GM23338 (cell line): ENCODE measurements around the gene STIM2. TPM values are rescaled to one million over a fixed set of nuclear protein-coding genes. Genes with fewer than 3 reads are reported as not detected.

Experiments used
- ATAC-seq: fragments of 200-7000 bp; cut with Tn5 transposase; 3 replicates; pipeline ENCODE4 v1.9.1; 2020
- DNase-seq: peaks from one replicate; pipeline ENCODE4 v3.0.0-alpha.2; 2015; ENCODE audit warnings: low spot score
- H2AFZ ChIP-seq: fragments of 200-600 bp; sonication (generic); 2 replicates; pipeline ENCODE4 v1.8.0; 2016; ENCODE audit warnings: antibody characterized with exemption, mild to moderate bottlenecking, moderate library complexity
- H3F3A ChIP-seq: fragments of 200-600 bp; sonication (generic); replicated peaks from 2 replicates; pipeline ENCODE4 v1.8.0; 2017; ENCODE audit warnings: antibody characterized with exemption, mixed run types, low read depth
- H3K27ac ChIP-seq: fragments of 200-600 bp; sonication (generic); 2 replicates; pipeline ENCODE4 v1.6.1; 2016; ENCODE audit warnings: low read depth
- H3K27me3 ChIP-seq: fragments of 200-600 bp; sonication (generic); 2 replicates; pipeline ENCODE4 v1.8.0; 2016; ENCODE audit warnings: mild to moderate bottlenecking, mixed run types, moderate library complexity; ENCODE audit not compliant: insufficient read depth
- H3K36me3 ChIP-seq: fragments of 200-600 bp; sonication (generic); 2 replicates; pipeline ENCODE4 v1.8.0; 2016; ENCODE audit warnings: mild to moderate bottlenecking; ENCODE audit not compliant: insufficient read depth
- H3K4me1 ChIP-seq: fragments of 200-600 bp; sonication (generic); 2 replicates; pipeline ENCODE4 v1.8.0; 2016; ENCODE audit warnings: mild to moderate bottlenecking, moderate library complexity; ENCODE audit not compliant: insufficient read depth
- H3K4me2 ChIP-seq: fragments of 200-600 bp; sonication (generic); 2 replicates; pipeline ENCODE4 v1.7.1; 2017; ENCODE audit warnings: mixed run types
- H3K4me3 ChIP-seq: fragments of 200-600 bp; sonication (generic); 2 replicates; pipeline ENCODE4 v1.6.1; 2016; ENCODE audit warnings: mixed run types
- H3K79me2 ChIP-seq: fragments of 200-600 bp; sonication (generic); replicated peaks from 2 replicates; pipeline ENCODE4 v1.8.0; 2017; ENCODE audit warnings: mild to moderate bottlenecking; ENCODE audit not compliant: insufficient read depth
- H3K9me2 ChIP-seq: fragments of 200-600 bp; sonication (generic); 2 replicates; pipeline ENCODE4 v1.8.0; 2017; ENCODE audit not compliant: insufficient read depth
- H4K20me1 ChIP-seq: fragments of 200-600 bp; sonication (generic); replicated peaks from 2 replicates; pipeline ENCODE4 v1.8.0; 2017; ENCODE audit warnings: mild to moderate bottlenecking; ENCODE audit not compliant: insufficient read depth
- H3K27ac Mint-ChIP-seq: 2 replicates; pipeline ENCODE4 v1.8.0; 2020; ENCODE audit warnings: inconsistent platforms, mild to moderate bottlenecking, moderate library complexity, mixed read lengths
- H3K27me3 Mint-ChIP-seq: 3 replicates; pipeline ENCODE4 v1.8.0; 2022; ENCODE audit warnings: low read depth, mild to moderate bottlenecking, moderate library complexity, mixed read lengths, inconsistent platforms; ENCODE audit not compliant: insufficient read depth, poor library complexity
- H3K36me3 Mint-ChIP-seq: 3 replicates; pipeline ENCODE4 v1.8.0; 2021; ENCODE audit warnings: low read depth, mild to moderate bottlenecking, inconsistent platforms, moderate library complexity, mixed read lengths
- H3K4me1 Mint-ChIP-seq: 3 replicates; pipeline ENCODE4 v1.8.0; 2020; ENCODE audit warnings: mild to moderate bottlenecking, inconsistent platforms, mixed read lengths
- H3K4me3 Mint-ChIP-seq: 3 replicates; pipeline ENCODE4 v1.8.0; 2021; ENCODE audit warnings: moderate library complexity, mild to moderate bottlenecking, inconsistent platforms, mixed read lengths
- H3K9me3 Mint-ChIP-seq: 3 replicates; pipeline ENCODE4 v1.8.0; 2020; ENCODE audit warnings: moderate library complexity, mild to moderate bottlenecking, inconsistent platforms, mixed read lengths
- CREB1 ChIP-seq: fragments of 250-450 bp; sonication (Bioruptor Pico); IDR thresholded peaks from 2 replicates; pipeline ENCODE4 v1.5.0; 2020; ENCODE audit warnings: low read depth, mild to moderate bottlenecking, moderate library complexity
- ETS1 ChIP-seq: IDR thresholded peaks from 2 replicates; pipeline ENCODE4 v1.6.1; 2016; ENCODE audit warnings: antibody characterized with exemption
- EZH2phosphoT487 ChIP-seq: fragments of 200-600 bp; sonication (generic); IDR thresholded peaks from one replicate; pipeline ENCODE4 v1.8.1; 2018; ENCODE audit warnings: antibody characterized with exemption; ENCODE audit not compliant: unreplicated experiment
- JUNB ChIP-seq: IDR thresholded peaks from one replicate; pipeline ENCODE4 v1.6.1; 2016; ENCODE audit warnings: antibody characterized with exemption; ENCODE audit not compliant: unreplicated experiment
- NANOG ChIP-seq: IDR thresholded peaks from 2 replicates; pipeline ENCODE4 v1.6.1; 2016; ENCODE audit warnings: antibody characterized with exemption, borderline replicate concordance
- POLR2AphosphoS5 ChIP-seq: IDR thresholded peaks from 2 replicates; pipeline ENCODE4 v1.6.1; 2016; ENCODE audit warnings: antibody characterized with exemption, low read depth
- REST ChIP-seq: IDR thresholded peaks from one replicate; pipeline ENCODE4 v1.6.1; 2018; ENCODE audit warnings: antibody characterized with exemption; ENCODE audit not compliant: unreplicated experiment
- STAT1 ChIP-seq: IDR thresholded peaks from one replicate; pipeline ENCODE4 v1.6.1; 2016; ENCODE audit warnings: antibody characterized with exemption; ENCODE audit not compliant: unreplicated experiment
- ZNF114 ChIP-seq: fragments of 250-450 bp; sonication (Bioruptor Pico); IDR thresholded peaks from 2 replicates; pipeline ENCODE4 v1.5.0; 2020; ENCODE audit warnings: mild to moderate bottlenecking, moderate library complexity
- ZNF331 ChIP-seq: fragments of 250-450 bp; sonication (Bioruptor Pico); IDR thresholded peaks from 2 replicates; pipeline ENCODE4 v1.5.0; 2020; ENCODE audit warnings: low read depth, mild to moderate bottlenecking, moderate library complexity
- ZNF462 ChIP-seq: fragments of 250-450 bp; sonication (Bioruptor Pico); IDR thresholded peaks from 2 replicates; pipeline ENCODE4 v1.5.0; 2020; ENCODE audit warnings: mild to moderate bottlenecking, moderate library complexity
- polyA plus RNA-seq: library from polyadenylated mRNA; unstranded; fragments of >200 nt; fragmentation: Nextera tagmentation; extraction: Ambion mirVana; gene quantifications from 2 replicates; pipeline ENCODE4 v1.2.1, GENCODE V29; 2016
- total RNA-seq: library from RNA; depleted of rRNA; stranded (reverse); fragments of >200 nt; shearing (Covaris generic); gene quantifications from 2 replicates; pipeline ENCODE4 v1.2.3, GENCODE V29; 2014

STIM2 gene
- total and polyA plus RNA-seq, 2 experiments from 2014 or later = 13.1 to 17.8 TPM

- ATAC-seq (peak; percentile 50), DNase-seq (peak; percentile 90)
- H3K79me2 ChIP-seq = peaks cover 7% of the 10 kb centered on the region
- peaks cover 6% of the 10 kb centered on the region for H4K20me1 ChIP-seq
- Mint-ChIP-seq H3K36me3 (no peaks in the 10 kb centered on the region; the same call in 2 of the 3 replicates), H3K4me1 (peaks cover 41% of the 10 kb centered on the region), H3K27me3 (peaks cover 6% of the 10 kb centered on the region), H3K4me3 (peak overlapping the region; percentile 77), H3K9me3 (no peaks in the 10 kb centered on the region), H3K27ac (peak overlapping the region; percentile 64; the same call in 1 of the 2 replicates)
- peak overlapping the region; percentile 39; the same call in 1 of the 2 replicates for H3K27ac ChIP-seq
- peaks cover 10% of the 10 kb centered on the region for H3F3A ChIP-seq
- H3K4me3 ChIP-seq = peak overlapping the region; percentile 88
- H3K4me2 ChIP-seq = peak overlapping the region; percentile 100
- peaks cover 6% of the 10 kb centered on the region for H3K27me3 ChIP-seq
- peaks cover 25% of the 10 kb centered on the region for H3K4me1 ChIP-seq
- no peaks in the 10 kb centered on the region for H3K36me3 ChIP-seq
- no peaks in the 10 kb centered on the region for H3K9me2 ChIP-seq
- TF ChIP-seq EZH2phosphoT487 (no peak), POLR2AphosphoS5 (peak; percentile 83), JUNB (no peak), ZNF114 (CRISPR knock-in tag) (no peak), ZNF331 (CRISPR knock-in tag) (no peak), NANOG (no peak), ZNF462 (CRISPR knock-in tag) (no peak), REST (peak; percentile 23), CREB1 (CRISPR knock-in tag) (peak; percentile 3; the same call in 1 of the 2 replicates), STAT1 (no peak), ETS1 (no peak)
- H2AFZ ChIP-seq = peak overlapping the region; percentile 93
Observed at GRCh38 chr4:26857278-26858034, 3.2 kb upstream of the STIM2 start.
